ENCODE measurements around the gene OR2A7. TPM values are rescaled to one million over a fixed set of nuclear protein-coding genes. Genes with fewer than 3 reads are reported as not detected.
"Not testable (repeated sequence)": the region's sequence is repeated elsewhere in the genome, so short reads cannot be mapped to it uniquely, and the experiment has no call there.

OR2A7 gene
- total RNA-seq, 4 donors from 2014 or later: 0.17 to 0.75 TPM; not detected in 2

DNA sequence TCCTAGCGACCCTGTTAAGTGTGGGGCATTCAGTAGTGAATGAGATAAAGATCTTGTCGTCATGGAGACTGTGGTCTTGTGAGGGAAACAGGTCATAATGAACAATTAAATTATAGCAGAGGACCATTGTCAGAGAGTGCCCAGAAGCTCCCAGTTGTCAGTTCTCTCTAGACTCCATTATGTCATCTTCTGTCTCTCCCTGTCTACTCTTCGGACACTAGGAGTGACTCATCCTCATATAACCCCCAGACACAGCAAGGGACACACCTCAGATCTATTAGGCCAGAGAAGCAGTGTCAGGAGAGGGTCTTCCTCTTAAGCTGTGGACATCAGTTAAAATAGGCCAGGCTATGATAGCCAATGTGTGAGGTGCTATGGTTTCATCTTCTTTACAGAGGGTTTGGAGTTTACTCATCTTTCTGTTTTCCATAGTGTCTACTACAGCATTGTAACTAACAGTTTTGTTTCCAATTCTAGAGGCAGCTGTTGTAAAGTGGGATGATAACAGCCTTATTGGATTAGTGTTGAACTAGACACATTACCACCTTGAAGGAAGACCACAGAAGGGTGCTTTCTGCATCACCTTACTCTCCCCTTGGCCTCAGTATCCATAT lies 22.7 kb upstream of the OR2A7 start:
- not testable (repeated sequence) for H3K27me3 ChIP-seq

DNA sequence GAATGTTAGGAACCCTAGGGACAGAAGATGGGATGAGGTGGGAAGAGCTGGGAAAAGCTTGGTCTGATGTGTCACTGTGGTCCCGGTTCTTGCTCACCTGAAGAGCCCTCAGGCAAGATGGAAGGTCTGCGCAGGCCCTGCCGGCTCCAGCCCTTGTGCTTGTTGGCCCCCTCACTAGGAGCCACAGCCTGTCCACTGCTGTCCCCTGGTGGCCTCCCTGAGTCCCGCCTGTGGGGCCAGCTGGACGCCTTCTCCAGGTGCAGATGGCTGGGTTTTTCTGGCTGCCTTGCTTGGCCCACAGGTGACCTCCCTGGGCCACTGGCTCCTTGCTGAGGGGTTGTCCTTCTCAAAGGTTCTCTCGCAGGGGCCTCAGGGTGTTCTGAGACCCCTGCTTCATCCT lies 19.1 kb upstream of the OR2A7 start:
- H3K4me1 ChIP-seq; H3K27me3 ChIP-seq; H3K9me3 ChIP-seq; DNase-seq; in situ Hi-C loops (cut with MboI; ENCODE audit: low sequenced_read_pairs in 4 of 4); intact Hi-C loops (cut with DNase I; ENCODE audit: low total_unique reads); H3K4me3 ChIP-seq; ATAC-seq; H3K36me3 ChIP-seq; H3K27ac ChIP-seq: not testable (repeated sequence)

More for the DNA sequence above, 22.7 kb upstream of the OR2A7 start:
- H3K27ac ChIP-seq; H3K9me3 ChIP-seq; intact Hi-C loops (cut with DNase I; ENCODE audit: low total_unique reads); H3K4me1 ChIP-seq; in situ Hi-C loops (cut with MboI; ENCODE audit: low sequenced_read_pairs in 4 of 4); H3K36me3 ChIP-seq; H3K4me3 ChIP-seq; DNase-seq; ATAC-seq: not testable (repeated sequence)

DNA sequence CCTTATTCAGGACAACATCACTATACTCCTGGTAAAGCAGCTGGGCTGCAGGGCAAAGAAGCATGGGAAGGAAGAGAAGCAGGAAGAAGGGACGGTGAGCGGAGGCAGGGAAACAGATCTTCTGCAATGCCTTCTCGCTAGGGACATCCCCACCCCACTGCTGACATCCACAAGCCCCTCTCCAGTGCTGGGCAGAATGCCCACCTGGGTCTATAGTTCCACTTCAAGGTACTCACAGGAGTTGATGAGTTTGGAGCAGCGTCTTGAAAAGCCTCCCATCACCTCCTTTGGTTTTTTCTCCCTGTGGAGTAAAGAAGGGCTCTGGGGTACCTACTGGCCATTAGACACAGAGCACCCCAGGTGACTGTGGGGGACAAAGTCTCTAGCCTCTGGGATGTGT lies 17.9 kb upstream of the OR2A7 start:
- H3K27ac ChIP-seq; H3K36me3 ChIP-seq; H3K4me1 ChIP-seq; H3K4me3 ChIP-seq; H3K9me3 ChIP-seq; in situ Hi-C loops (cut with MboI; ENCODE audit: low sequenced_read_pairs in 4 of 4); H3K27me3 ChIP-seq; intact Hi-C loops (cut with DNase I; ENCODE audit: low total_unique reads); ATAC-seq; DNase-seq: not testable (repeated sequence)

DNA sequence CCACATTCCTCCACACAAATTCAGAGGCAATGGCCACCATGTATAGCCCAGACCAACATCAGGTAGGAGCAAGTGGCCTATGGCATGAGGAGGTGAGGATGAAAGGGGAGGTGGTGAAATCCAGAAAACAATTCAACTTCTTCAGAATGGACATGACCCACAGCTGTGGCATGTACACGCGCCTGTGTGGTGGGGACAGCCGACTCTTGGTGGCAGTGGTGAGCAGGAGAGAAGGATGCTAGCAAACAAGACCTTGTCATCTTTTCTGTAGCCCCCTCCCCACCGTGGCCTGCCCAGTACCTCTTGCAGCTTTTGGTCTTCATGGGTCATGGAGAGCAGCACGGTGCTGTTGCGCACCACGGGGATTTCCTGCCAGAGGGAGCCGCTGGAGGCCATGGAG lies 17.4 kb upstream of the OR2A7 start:
- DNase-seq; H3K9me3 ChIP-seq; H3K4me3 ChIP-seq; ATAC-seq; in situ Hi-C loops (cut with MboI; ENCODE audit: low sequenced_read_pairs in 4 of 4); H3K4me1 ChIP-seq; H3K27ac ChIP-seq; H3K36me3 ChIP-seq; intact Hi-C loops (cut with DNase I; ENCODE audit: low total_unique reads); H3K27me3 ChIP-seq: not testable (repeated sequence)

DNA sequence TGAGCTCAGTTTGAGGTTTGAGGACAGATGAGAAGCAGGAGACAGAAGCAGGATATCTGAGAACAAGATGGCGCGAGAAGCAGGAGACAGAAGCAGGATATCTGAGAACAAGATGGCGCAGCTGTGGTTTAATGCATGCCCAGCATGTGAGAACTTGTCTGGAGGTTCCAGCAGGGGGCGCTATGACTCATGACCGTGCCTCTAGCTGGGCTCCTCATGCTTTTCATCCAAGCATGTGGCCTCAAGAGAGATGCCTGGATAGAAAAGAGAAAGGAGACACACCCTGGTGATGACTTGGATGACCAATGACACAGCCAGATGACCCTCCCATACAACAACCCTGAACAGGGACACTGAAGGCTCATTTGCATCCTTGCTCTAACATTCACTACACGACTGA lies 15.4 kb upstream of the OR2A7 start:
- DNase-seq; H3K27ac ChIP-seq; in situ Hi-C loops (cut with MboI; ENCODE audit: low sequenced_read_pairs in 4 of 4); H3K4me3 ChIP-seq; intact Hi-C loops (cut with DNase I; ENCODE audit: low total_unique reads); H3K27me3 ChIP-seq; H3K36me3 ChIP-seq; H3K9me3 ChIP-seq; ATAC-seq; H3K4me1 ChIP-seq: not testable (repeated sequence)

DNA sequence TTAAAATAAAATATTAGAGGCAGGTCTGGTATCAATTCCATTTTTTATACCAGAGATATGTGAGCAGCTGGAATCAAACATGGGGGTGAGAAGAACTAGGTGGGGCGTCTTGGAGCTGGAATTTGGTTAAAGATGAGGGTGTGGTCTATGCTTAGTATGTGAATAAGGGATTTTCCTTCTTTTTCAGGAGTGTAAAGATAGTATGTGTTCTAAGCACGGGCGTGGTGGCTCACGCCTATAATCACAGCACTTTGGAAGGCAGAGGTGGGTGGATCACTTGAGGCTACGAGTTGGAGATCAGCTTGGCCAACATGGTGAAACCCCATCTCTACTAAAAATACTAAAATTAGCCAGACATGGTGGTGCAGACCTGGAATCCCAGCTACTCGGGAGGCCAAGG lies 10.7 kb upstream of the OR2A7 start:
- ATAC-seq; H3K9me3 ChIP-seq; intact Hi-C loops (cut with DNase I; ENCODE audit: low total_unique reads); H3K27me3 ChIP-seq; in situ Hi-C loops (cut with MboI; ENCODE audit: low sequenced_read_pairs in 4 of 4); H3K27ac ChIP-seq; H3K36me3 ChIP-seq; DNase-seq; H3K4me3 ChIP-seq; H3K4me1 ChIP-seq: not testable (repeated sequence)

DNA sequence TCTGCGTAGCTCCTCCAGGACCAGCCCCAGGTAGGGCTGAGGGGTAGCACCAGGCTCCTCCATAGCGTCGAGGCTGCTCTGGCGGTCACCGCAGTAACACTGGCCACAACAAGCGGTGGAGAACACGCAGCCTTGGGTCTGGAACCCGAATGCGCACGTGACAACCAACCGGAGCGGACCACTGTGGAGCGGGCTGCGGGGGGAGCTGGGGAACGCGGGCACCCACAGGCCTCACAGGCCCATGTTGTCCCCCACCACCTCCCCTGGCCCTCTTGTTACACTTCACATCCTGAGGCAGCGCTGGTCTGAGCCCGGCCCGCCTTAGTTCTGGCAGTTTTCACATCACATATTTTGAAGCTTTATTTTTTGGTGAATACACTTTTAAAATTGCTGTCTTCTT lies 4.6 kb upstream of the OR2A7 start, which contains the start of gene CTAGE8:
Gene CTAGE8, minus strand, starts transcription at position 101 of the 400 bp plus-strand sequence. Its CDS starts 38 bp downstream, at position 63.
- intact Hi-C loops (cut with DNase I; ENCODE audit: low total_unique reads); H3K9me3 ChIP-seq; H3K4me3 ChIP-seq; ATAC-seq; H3K27me3 ChIP-seq; in situ Hi-C loops (cut with MboI; ENCODE audit: low sequenced_read_pairs in 4 of 4); H3K4me1 ChIP-seq; H3K27ac ChIP-seq; H3K36me3 ChIP-seq; DNase-seq: not testable (repeated sequence)

DNA sequence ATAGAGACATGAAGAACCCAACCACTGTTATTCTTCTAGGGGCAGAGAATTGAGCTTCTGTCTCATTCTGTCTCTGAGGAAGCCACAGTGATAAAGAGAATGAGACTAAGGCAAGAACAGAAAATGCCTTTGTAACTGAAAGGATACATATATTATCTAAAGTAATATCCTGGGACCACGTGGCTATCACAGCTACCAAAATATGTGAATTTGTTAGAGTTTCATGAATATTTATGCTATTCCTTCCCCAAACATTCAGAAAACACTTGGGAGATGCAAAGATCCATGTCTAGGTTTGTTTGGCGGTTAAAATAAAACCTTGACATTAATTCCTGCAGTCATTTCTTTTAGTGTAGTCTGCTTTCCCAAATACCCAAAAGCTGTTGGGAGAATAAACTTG lies 2.5 kb downstream of the OR2A7 start:
- intact Hi-C loops (cut with DNase I; ENCODE audit: low total_unique reads); H3K4me3 ChIP-seq; H3K36me3 ChIP-seq; H3K27me3 ChIP-seq; in situ Hi-C loops (cut with MboI; ENCODE audit: low sequenced_read_pairs in 4 of 4); ATAC-seq; DNase-seq; H3K9me3 ChIP-seq; H3K27ac ChIP-seq; H3K4me1 ChIP-seq: not testable (repeated sequence)

DNA sequence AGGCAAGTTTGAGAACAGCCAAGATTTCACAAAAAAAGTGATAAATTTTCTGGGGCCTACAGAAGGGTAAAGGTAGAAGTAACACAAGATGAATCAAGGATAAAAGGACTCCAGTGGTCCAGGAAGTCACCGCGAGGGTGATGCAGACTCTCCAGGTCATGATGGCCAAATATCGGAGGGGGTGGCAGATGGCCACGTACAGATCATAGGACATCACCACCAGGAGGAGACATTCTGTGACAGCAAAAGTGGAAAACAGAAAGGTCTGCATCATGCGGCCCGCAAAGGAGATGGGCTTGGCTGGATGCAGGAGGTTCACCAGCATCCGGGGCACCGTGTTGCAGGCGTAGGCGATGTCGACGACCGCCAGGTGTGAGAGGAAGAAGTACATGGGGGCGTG lies 5.5 kb downstream of the OR2A7 start:
- H3K4me3 ChIP-seq; H3K27me3 ChIP-seq; intact Hi-C loops (cut with DNase I; ENCODE audit: low total_unique reads); in situ Hi-C loops (cut with MboI; ENCODE audit: low sequenced_read_pairs in 4 of 4); ATAC-seq; DNase-seq; H3K36me3 ChIP-seq; H3K27ac ChIP-seq; H3K9me3 ChIP-seq; H3K4me1 ChIP-seq: not testable (repeated sequence)

Data from gastrocnemius medialis (tissue), 4 donors.